Calu3 (cell line): ENCODE measurements around the gene MRTFA. TPM values are rescaled to one million over a fixed set of nuclear protein-coding genes. Genes with fewer than 3 reads are reported as not detected.

Source experiments
- BruUV-seq: library from RNA; stranded (reverse); fragments of 400-500 nt; replicated peaks from 2 replicates; lab custom pipeline; 2021; lab: Mats Ljungman, UMichigan
- CTCF ChIA-PET: fragments of 300-600 bp; sonication (Branson Sonifier 250); formaldehyde crosslinking; loops from one replicate; lab custom pipeline; 2022; ENCODE audit warnings: antibody characterized with exemption; lab: Charles Lee
- DNase-seq: peaks from one replicate; pipeline ENCODE4 v3.0.0; 2022
- H3K27ac Mint-ChIP-seq: one replicate; pipeline ENCODE4 v1.8.0; 2022; ENCODE audit warnings: mixed read lengths; ENCODE audit not compliant: unreplicated experiment
- H3K27me3 Mint-ChIP-seq: one replicate; pipeline ENCODE4 v1.8.0; 2022; ENCODE audit warnings: mixed read lengths; ENCODE audit not compliant: unreplicated experiment
- H3K36me3 Mint-ChIP-seq: one replicate; pipeline ENCODE4 v1.8.0; 2022; ENCODE audit warnings: mild to moderate bottlenecking, moderate library complexity, mixed read lengths; ENCODE audit not compliant: insufficient read depth, unreplicated experiment
- H3K4me1 Mint-ChIP-seq: one replicate; pipeline ENCODE4 v1.8.0; 2022; ENCODE audit warnings: mild to moderate bottlenecking, low read depth, mixed read lengths; ENCODE audit not compliant: unreplicated experiment
- H3K4me3 Mint-ChIP-seq: one replicate; pipeline ENCODE4 v1.8.0; 2022; ENCODE audit warnings: mild to moderate bottlenecking, low read depth, moderate library complexity, mixed read lengths; ENCODE audit not compliant: unreplicated experiment
- H3K9me3 Mint-ChIP-seq: one replicate; pipeline ENCODE4 v1.8.0; 2022; ENCODE audit warnings: low read depth, mixed read lengths; ENCODE audit not compliant: unreplicated experiment
- intact Hi-C: fragments of 100-400 bp; cut with micrococcal nuclease; formaldehyde crosslinking; loops from one replicate; pipeline ENCODE4 v1.10.0; 2022; ENCODE audit not compliant: unreplicated experiment
- total RNA-seq: library from RNA; stranded (reverse); gene quantifications from 2 replicates; pipeline ENCODE4 v1.2.3, GENCODE V29; 2022
- TF ChIP-seq, protein P1 (sequence below): fragments of 200-600 bp; IDR thresholded peaks from one replicate; pipeline ENCODE4 v1.8.0; 2022; ENCODE audit warnings: antibody characterized with exemption; ENCODE audit not compliant: unreplicated experiment

The MRTFA gene
- total RNA-seq, 1 experiment from 2014 or later: 54.1 TPM

DNA sequence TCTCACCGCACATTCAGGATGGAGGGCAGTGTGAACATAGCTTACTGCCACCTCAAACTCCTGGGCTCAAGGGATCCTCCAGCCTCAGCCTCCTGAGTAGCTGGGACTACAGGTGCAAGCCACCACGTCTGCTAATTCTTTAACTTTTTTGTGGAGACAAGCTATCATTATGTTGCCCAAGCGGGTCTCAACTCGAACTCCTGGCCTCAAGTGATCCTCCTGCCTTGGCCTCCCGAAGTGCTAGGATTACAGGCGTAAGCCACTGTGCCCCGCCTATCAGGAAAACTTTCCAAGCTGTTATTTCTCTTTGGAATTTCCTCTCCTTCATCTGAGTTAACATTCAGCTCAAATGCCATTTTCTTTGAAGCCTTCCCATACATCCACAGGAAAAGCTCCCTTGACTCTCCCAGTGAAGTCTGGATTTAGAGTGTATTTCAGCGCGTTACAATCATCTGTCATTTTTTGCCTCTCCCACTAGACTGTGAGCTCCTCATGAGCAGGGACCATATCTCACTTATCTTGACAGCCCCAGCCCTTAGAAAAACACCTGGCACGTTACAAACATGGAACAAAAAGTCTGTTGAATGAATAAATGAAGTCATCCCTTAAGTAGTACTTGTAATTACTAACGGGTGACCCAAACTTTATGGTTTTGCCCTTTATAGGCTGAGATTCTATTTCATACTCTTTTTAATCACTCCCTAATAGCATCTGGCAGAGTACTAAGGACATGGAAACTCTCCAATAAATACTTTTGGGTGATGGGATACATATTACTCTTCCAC is 2.2 kb downstream of the MRTFA start:
- intact Hi-C loops: no loop called here
- H3K27me3 Mint-ChIP-seq: no peaks in the 10 kb centered on the region

GRCh38 chr22:40633036-40633435 is 3.5 kb downstream of the MRTFA start:
- Mint-ChIP-seq H3K36me3 (peaks cover 30% of the 10 kb centered on the region), H3K27me3 (no peaks in the 10 kb centered on the region), H3K9me3 (no peaks in the 10 kb centered on the region), H3K4me3 (no peak overlapping the region), H3K27ac (no peak overlapping the region), H3K4me1 (peaks cover 26% of the 10 kb centered on the region)
- no peak for DNase-seq
- TF ChIP-seq, protein P1, sequence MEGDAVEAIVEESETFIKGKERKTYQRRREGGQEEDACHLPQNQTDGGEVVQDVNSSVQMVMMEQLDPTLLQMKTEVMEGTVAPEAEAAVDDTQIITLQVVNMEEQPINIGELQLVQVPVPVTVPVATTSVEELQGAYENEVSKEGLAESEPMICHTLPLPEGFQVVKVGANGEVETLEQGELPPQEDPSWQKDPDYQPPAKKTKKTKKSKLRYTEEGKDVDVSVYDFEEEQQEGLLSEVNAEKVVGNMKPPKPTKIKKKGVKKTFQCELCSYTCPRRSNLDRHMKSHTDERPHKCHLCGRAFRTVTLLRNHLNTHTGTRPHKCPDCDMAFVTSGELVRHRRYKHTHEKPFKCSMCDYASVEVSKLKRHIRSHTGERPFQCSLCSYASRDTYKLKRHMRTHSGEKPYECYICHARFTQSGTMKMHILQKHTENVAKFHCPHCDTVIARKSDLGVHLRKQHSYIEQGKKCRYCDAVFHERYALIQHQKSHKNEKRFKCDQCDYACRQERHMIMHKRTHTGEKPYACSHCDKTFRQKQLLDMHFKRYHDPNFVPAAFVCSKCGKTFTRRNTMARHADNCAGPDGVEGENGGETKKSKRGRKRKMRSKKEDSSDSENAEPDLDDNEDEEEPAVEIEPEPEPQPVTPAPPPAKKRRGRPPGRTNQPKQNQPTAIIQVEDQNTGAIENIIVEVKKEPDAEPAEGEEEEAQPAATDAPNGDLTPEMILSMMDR: no peak
- intact Hi-C loops: no loop called here
- BruUV-seq: no TSS peak
- CTCF ChIA-PET: interaction anchor here (0.6 kb wide), 1 partner anchor 50 kb away, joined by 8 read pairs; no protein-coding TSS in a partner anchor

More for the DNA sequence above, 2.2 kb downstream of the MRTFA start:
- Mint-ChIP-seq H3K27ac (no peak overlapping the region), H3K9me3 (no peaks in the 10 kb centered on the region), H3K36me3 (peaks cover 30% of the 10 kb centered on the region), H3K4me3 (peak overlapping the region; percentile 90), H3K4me1 (peaks cover 22% of the 10 kb centered on the region)
- TF ChIP-seq, protein P1: no peak
- DNase-seq: no peak
- BruUV-seq: no TSS peak
- CTCF ChIA-PET: interaction anchor here (0.6 to 1.1 kb wide), 4 partner anchors 10 to 112 kb away, joined by 3 to 4 read pairs (median 3); no protein-coding TSS in a partner anchor

GRCh38 chr22:40631925-40632324 is 4.6 kb downstream of the MRTFA start:
- Mint-ChIP-seq H3K4me3 (no peak overlapping the region), H3K27ac (no peak overlapping the region), H3K36me3 (peaks cover 21% of the 10 kb centered on the region), H3K27me3 (no peaks in the 10 kb centered on the region), H3K9me3 (no peaks in the 10 kb centered on the region), H3K4me1 (peaks cover 36% of the 10 kb centered on the region)
- intact Hi-C loops: no loop called here
- no TSS peak for BruUV-seq
- CTCF ChIA-PET: no interaction called here
- DNase-seq: no peak
- TF ChIP-seq, protein P1: no peak

GRCh38 chr22:40628354-40629042 is 8.0 kb downstream of the MRTFA start:
- no TSS peak for BruUV-seq
- Mint-ChIP-seq H3K36me3 (no peaks in the 10 kb centered on the region), H3K4me1 (peaks cover 34% of the 10 kb centered on the region), H3K27me3 (no peaks in the 10 kb centered on the region), H3K27ac (no peak overlapping the region), H3K4me3 (no peak overlapping the region), H3K9me3 (no peaks in the 10 kb centered on the region)
- intact Hi-C loops: no loop called here
- no peak for DNase-seq
- CTCF ChIA-PET: interaction anchor here (0.6 kb wide), 1 partner anchor 1071 kb away, joined by 3 read pairs; no protein-coding TSS in a partner anchor
- TF ChIP-seq, protein P1: no peak
